ENCODE results near the gene AAGAB. TPM values are rescaled to one million over a fixed set of nuclear protein-coding genes. Genes with fewer than 3 reads are reported as not detected.

AAGAB gene
- total RNA-seq, 4 donors from 2014 or later: 39.7 to 343 (median 54.1) TPM

GRCh38 chr15:67188551-67189218 is 65.8 kb downstream of the AAGAB start:
- TF ChIP-seq POLR2AphosphoS5 (IDR thresholded peaks at IDR 0.05) (peak; percentile 67 to 68 (median 68)), POLR2A (IDR thresholded peaks at IDR 0.05) (no peak)
- intact Hi-C loops (cut with DNase I; ENCODE audit: low total_unique reads) (loop anchor here (10.0 kb wide), 2 partner anchors 64 to 124 kb away; partner anchors contain the start of gene SMAD3), in situ Hi-C loops (cut with MboI; ENCODE audit: low pct_ligation_motif_present in 1 of 4, low pct_unique_long_range_greater_than_20kb in 1 of 4, low sequenced_read_pairs in 3 of 4) (no loop called here)
- DNase-seq: no peak
- no peaks in the 10 kb centered on the region for H3K27me3 ChIP-seq
- no peaks in the 10 kb centered on the region for H3K9me3 ChIP-seq
- H3K27ac ChIP-seq: peak overlapping the region; percentile 63 to 78 (median 72)
- no peaks in the 10 kb centered on the region for H3K36me3 ChIP-seq
- 33 to 61% methylated on average over 1 to 8 of the region's 8 CpGs for WGBS, 2 donors (ENCODE audit: low coverage in 1 of 2)
- H3K4me3 ChIP-seq: no peak overlapping the region
- peaks cover 10 to 39% (median 18%) of the 10 kb centered on the region in 4 donors for H3K4me1 ChIP-seq

GRCh38 chr15:67187351-67187854 is 67.1 kb downstream of the AAGAB start:
- no peaks in the 10 kb centered on the region for H3K36me3 ChIP-seq
- H3K9me3 ChIP-seq: no peaks in the 10 kb centered on the region
- WGBS, 2 donors (ENCODE audit: low coverage in 1 of 2): 42 to 95% methylated on average over 2 to 12 of the region's 12 CpGs
- DNase-seq: no peak
- intact Hi-C loops (cut with DNase I; ENCODE audit: low total_unique reads) (loop anchor here (10.0 kb wide), 2 partner anchors 63 to 123 kb away; partner anchors contain the start of gene SMAD3), in situ Hi-C loops (cut with MboI; ENCODE audit: low pct_ligation_motif_present in 1 of 4, low pct_unique_long_range_greater_than_20kb in 1 of 4, low sequenced_read_pairs in 3 of 4) (no loop called here)
- peak overlapping the region in 3 of 4 donors; percentile 63 to 78 (median 76) for H3K27ac ChIP-seq
- H3K4me1 ChIP-seq: peaks cover 10 to 39% (median 18%) of the 10 kb centered on the region in 4 donors
- H3K27me3 ChIP-seq: no peaks in the 10 kb centered on the region
- TF ChIP-seq POLR2AphosphoS5 (IDR thresholded peaks at IDR 0.05) (peak in 1 of 3 donors; percentile 14), EP300 (IDR thresholded peaks at IDR 0.05; ENCODE audit: low read depth) (no peak)
- H3K4me3 ChIP-seq: no peak overlapping the region

GRCh38 chr15:67186688-67187087 is 67.8 kb downstream of the AAGAB start:
- WGBS, 2 donors (ENCODE audit: low coverage in 1 of 2): 65% methylated on average over 4 of the region's 4 CpGs; no CpG with 5 or more reads in 1 of the 2 donors
- in situ Hi-C loops (cut with MboI; ENCODE audit: low pct_ligation_motif_present in 1 of 4, low pct_unique_long_range_greater_than_20kb in 1 of 4, low sequenced_read_pairs in 3 of 4): no loop called here

GRCh38 chr15:67186226-67186649 is 68.2 kb downstream of the AAGAB start:
- no peak for DNase-seq
- WGBS, 2 donors (ENCODE audit: low coverage in 1 of 2): 54 to 100% methylated on average over 1 to 6 of the region's 6 CpGs
- peaks cover 10 to 39% (median 18%) of the 10 kb centered on the region in 4 donors for H3K4me1 ChIP-seq
- H3K36me3 ChIP-seq: no peaks in the 10 kb centered on the region
- peak overlapping the region; percentile 25 to 78 (median 70) for H3K27ac ChIP-seq
- no peak for TF ChIP-seq POLR2A (IDR thresholded peaks at IDR 0.05)
- TF ChIP-seq POLR2AphosphoS5 (IDR thresholded peaks at IDR 0.05): no peak
- no peaks in the 10 kb centered on the region for H3K27me3 ChIP-seq
- in situ Hi-C loops (cut with MboI; ENCODE audit: low pct_ligation_motif_present in 1 of 4, low pct_unique_long_range_greater_than_20kb in 1 of 4, low sequenced_read_pairs in 3 of 4) (no loop called here), intact Hi-C loops (cut with DNase I; ENCODE audit: low total_unique reads) (loop anchor here (10.0 kb wide), 2 partner anchors 61 to 121 kb away; partner anchors contain the start of gene SMAD3)
- no peaks in the 10 kb centered on the region for H3K9me3 ChIP-seq
- H3K4me3 ChIP-seq: no peak overlapping the region

More at GRCh38 chr15:67186688-67187087, 67.8 kb downstream of the AAGAB start:
- TF ChIP-seq EP300 (IDR thresholded peaks at IDR 0.05; ENCODE audit: low read depth) (no peak), CTCF (IDR thresholded peaks at IDR 0.05) (no peak), POLR2AphosphoS5 (IDR thresholded peaks at IDR 0.05) (no peak), POLR2A (IDR thresholded peaks at IDR 0.05) (no peak)
- Histone ChIP-seq H3K4me3 (no peak overlapping the region), H3K9me3 (no peaks in the 10 kb centered on the region), H3K4me1 (peaks cover 10 to 39% (median 18%) of the 10 kb centered on the region in 4 donors), H3K27ac (peak overlapping the region; percentile 25 to 78 (median 70)), H3K36me3 (no peaks in the 10 kb centered on the region), H3K27me3 (no peaks in the 10 kb centered on the region)
- intact Hi-C loops (cut with DNase I; ENCODE audit: low total_unique reads): loop anchor here (10.0 kb wide), 2 partner anchors 62 to 122 kb away; partner anchors contain the start of gene SMAD3
- DNase-seq: no peak

GRCh38 chr15:67185621-67186225 is 68.7 kb downstream of the AAGAB start:
- TF ChIP-seq CTCF (IDR thresholded peaks at IDR 0.05) (no peak), EP300 (IDR thresholded peaks at IDR 0.05; ENCODE audit: low read depth) (no peak), POLR2AphosphoS5 (IDR thresholded peaks at IDR 0.05) (no peak), POLR2A (IDR thresholded peaks at IDR 0.05) (no peak)
- intact Hi-C loops (cut with DNase I; ENCODE audit: low total_unique reads) (loop anchor here (10.0 kb wide), 2 partner anchors 61 to 121 kb away; partner anchors contain the start of gene SMAD3), in situ Hi-C loops (cut with MboI; ENCODE audit: low pct_ligation_motif_present in 1 of 4, low pct_unique_long_range_greater_than_20kb in 1 of 4, low sequenced_read_pairs in 3 of 4) (no loop called here)
- H3K4me1 ChIP-seq: peaks cover 10 to 38% (median 18%) of the 10 kb centered on the region in 4 donors
- no peak for DNase-seq
- peak overlapping the region; percentile 25 to 78 (median 70) for H3K27ac ChIP-seq
- no peaks in the 10 kb centered on the region for H3K27me3 ChIP-seq
- no peak overlapping the region for H3K4me3 ChIP-seq
- WGBS, 2 donors (ENCODE audit: low coverage in 1 of 2): 64% methylated on average over 9 of the region's 9 CpGs; no CpG with 5 or more reads in 1 of the 2 donors
- no peaks in the 10 kb centered on the region for H3K9me3 ChIP-seq
- no peaks in the 10 kb centered on the region for H3K36me3 ChIP-seq
